HG03457 (cell line): ENCODE data around the gene TIPARP.
"Not testable (repeated sequence)": the region's sequence is repeated elsewhere in the genome, so short reads cannot be mapped to it uniquely, and the experiment has no call there.

Experiments used
- ATAC-seq: cut with Tn5 transposase; IDR thresholded peaks from one replicate; pipeline ENCODE4 v1.9.1; 2021; ENCODE audit warnings: moderate number of reproducible peaks; ENCODE audit not compliant: unreplicated experiment

The TIPARP gene

DNA sequence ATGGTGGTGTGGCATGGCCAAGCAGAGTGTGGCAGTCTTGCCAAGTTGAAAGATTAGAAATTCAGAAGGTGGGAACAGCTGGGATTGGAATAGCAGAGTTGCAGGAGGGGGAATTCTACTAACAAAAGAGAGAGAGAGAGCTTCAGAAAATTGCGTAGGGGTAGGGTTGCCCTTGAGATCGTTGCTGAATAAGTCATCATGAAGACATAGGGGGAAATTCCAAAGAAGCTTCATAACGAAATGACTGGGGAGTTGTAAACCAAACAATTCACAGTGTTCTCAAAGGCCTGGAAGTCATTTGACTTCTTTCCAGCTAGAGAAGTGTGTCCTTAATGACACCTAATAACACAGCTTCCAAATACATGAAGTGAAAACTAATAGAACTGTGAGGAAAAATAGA is 26.3 kb upstream of the TIPARP start:
- ATAC-seq, result no peak

DNA sequence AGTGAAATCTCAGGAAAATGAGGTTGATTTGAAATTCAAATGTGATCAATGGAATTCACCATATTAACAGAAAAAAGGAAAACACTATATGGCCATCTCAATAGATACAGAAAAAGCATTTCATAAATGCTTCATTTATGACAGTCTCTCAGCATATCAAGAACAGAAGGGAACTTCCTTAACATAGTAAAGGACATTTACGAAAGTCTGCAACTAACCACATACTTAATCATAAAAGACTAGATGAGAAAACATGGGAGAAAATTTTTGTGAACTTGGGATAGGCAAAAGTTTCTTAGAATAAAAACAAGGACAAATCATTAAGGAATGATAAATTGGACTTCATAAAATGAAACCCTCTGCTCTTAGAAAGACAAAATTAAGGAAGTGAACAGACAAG is 24.7 kb upstream of the TIPARP start:
- ATAC-seq, result no peak

DNA sequence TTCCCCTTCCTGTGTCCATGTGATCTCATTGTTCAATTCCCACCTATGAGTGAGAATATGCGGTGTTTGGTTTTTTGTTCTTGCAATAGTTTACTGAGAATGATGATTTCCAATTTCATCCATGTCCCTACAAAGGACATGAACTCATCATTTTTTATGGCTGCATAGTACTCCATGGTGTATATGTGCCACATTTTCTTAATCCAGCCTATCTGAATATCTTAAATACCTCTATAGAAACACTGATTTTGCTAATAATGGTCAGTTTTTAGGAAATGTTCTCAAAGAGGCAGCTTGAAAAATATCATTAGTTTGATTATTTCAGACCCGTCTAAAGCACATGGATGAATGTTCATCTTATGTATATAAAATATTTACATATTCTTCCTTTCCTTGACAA is 21.7 kb upstream of the TIPARP start:
- ATAC-seq, result not testable (repeated sequence)

DNA sequence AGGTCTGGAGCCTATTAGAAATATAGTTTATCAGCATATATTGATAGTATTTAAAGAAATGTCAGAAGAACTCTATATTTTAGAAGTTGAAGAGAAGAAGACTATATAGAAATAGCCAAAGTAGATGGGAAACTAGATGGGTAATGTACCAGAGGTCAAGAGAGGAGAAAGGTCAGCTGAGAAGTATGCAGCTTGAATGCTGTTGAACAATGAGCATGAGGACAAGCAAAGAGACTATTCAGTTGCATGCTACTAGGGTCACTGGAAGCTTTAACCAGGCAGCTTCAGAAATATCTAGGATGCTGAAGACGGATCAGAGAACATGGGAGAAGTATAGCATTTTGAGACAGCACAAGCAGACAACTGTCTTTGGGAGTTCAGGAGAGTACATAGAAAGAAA is 19.6 kb upstream of the TIPARP start:
- no peak for ATAC-seq

DNA sequence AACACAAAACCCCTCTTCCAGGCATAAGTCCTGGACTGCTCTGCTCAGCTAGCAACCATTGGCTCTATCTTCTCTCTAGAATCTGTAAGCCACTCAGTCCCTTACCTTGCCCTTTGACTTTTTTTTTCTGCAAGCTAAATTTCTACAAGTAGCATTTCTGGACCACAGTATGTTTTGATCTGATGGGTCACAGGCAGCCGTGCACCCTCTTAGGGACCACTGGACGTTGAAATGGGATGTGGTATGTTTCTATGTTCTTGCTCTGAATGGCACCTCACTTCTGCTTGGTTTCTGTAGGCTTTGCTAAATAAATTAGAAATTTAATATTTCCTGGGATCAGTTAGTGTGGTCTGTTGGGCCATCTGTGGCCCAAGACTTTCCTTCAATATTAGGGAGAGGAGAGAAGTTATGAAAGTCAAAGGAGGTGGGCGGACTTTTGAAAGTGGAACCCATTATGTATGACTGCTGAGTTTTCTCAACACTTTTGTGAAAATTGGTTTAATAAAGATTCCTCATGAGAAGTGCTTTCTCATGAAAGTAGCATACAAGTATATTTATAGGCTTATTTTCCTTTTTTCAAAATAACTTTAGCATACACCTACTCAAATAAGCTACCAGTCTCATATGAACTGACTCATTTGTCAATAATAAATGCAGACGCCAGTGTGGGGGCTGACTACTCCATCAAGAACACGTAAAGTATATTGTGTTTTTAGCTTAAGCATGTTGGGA is 18.4 kb upstream of the TIPARP start:
- ATAC-seq, result no peak

DNA sequence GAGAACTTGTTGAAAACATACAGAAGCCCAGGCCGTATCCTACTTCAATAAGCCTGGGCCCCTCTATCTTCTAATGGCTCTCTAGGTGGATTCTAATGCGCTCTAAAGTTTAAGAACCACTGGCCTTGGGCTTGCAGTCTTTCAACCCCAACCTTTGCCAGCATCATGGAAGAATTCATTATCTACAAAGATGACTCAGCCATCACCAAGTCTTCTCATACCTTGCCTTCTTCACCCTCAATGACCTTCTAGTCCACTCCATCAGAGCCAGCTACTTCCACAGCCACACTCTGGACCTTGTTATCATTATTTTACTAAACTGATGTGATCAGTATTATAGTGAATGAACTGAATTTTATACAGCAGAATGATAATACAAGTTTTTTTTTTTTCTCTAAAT is 16.9 kb upstream of the TIPARP start:
- no peak for ATAC-seq

DNA sequence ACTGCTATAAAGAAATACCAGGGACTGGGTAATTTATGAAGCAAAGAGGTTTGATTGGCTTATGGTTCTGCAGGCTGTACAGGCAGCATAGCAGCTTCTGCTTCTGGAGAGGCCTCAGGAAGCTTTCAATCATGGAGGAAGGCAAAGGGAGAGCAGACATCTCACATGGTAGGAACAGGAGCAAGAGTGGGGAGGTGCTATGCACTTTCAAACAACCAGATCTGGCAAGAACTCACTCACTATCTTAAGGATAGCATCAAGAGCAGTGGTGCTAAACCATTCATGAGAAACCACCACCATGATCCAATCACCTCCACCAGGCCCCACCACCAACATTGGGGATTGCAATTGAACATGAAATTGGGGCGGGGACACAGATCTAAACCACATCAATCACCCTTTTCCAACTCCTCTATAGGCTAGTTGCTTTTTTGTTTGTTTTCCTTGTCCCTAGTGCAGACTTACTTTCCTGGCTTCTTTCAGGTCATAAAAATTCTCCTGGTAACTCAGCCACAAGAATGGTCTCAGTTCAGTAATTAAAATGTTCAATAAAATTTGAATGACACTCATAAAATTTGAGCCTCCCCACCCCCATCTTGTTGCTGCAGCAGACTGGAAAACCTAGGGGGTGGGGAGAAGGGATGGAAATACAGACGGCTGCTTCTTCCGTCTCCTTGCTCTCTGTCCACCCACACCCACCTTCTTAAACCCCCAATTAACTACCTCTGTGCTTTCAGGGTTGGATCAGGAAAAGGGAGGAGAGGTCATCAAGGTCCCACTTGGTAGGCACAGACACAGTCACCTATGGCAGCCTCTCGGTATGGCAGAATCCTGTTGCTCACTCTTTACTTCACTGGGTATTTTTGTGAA is 16.3 kb upstream of the TIPARP start:
- no peak for ATAC-seq

DNA sequence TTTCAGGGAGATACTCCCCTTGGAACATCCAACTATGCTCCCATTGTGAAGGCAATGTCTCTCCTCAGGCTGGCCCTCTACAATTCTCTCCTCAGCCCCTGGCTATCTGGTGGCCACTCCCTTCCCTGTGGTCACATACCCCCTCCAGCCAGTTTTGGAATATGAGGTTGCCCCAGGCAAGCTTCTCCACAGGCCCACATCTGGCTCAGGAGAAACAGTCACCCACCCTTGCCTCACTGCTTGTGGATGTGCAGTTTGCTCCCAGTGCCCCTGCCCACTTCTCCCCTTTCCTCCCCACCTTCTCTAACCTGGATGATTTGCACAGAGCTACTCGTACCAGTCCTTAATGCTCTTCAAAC is 15.7 kb upstream of the TIPARP start:
- no peak for ATAC-seq

DNA sequence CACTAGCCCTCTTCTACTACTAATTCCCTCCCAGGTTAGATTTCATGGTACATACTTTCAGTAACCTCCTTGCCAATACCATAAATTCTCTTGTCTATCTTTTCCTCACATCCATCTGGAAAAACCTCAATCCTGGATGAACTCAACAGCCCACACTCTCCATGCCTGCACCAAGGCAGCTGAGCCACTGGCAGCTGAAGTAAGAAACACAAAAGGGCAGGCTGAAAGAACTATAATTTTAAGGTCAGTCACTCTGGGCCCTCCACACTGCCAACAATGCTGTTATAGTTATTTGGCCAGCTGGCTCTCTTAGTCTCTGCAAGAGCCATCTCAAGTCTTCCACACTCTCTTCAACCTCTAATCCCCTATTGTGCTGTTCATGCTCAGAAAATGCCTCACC is 15.1 kb upstream of the TIPARP start:
- no peak for ATAC-seq

DNA sequence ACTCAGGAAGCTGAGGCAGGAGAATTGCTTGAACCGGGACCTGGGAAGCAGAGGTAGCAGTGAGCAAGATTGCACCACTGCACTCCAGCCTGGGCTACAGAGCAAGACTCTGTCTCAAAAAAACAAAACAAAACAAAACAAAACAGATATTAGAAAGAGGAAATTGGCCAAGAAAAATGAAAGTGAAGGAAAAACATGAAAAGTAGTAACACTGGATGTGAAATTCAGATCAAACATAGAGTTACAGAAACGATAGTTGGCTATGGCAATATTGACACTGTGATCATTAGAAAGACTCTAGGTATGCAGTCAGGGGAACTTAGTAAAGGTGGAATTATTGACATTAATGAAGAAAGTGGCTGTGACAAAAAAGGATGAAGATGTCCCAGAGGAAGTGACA is 13.2 kb upstream of the TIPARP start:
- ATAC-seq, result no peak

DNA sequence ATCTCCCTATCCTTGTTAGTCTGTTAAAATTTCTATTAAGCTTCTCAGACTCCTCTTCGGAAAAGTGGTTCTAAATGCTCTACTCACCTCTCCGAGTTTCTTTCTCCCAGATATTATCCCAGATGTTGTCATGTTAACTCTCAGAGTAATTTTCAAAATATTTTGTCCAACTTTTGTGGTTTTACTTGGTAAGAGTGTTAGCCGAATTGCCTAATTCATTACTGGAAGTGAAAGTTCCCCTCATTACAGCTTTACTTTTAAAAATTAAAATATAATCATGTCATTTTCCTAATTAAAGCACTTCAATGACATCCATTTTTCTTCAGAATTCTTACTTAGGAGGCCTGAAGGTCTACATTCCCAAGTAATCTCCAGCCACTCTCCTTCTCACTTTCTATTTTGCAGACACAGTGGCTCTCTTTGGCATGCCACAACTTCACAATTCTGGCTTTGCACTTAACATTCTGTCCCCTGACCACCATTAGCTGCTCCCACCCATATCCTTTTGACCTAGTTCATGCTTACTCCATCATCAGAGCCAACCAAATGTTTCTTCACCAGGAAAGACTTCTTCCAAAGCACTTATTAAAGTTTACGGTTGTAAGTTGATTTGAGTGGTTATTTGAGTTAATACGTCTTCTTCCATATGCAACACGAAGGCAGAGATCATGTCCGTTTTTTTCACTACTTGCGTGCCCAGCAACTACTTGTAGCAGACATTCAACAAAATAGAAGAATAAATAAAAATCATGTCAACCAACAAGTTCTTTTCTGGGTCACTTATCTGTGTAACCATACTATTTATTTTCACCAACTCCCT is 10.2 kb upstream of the TIPARP start:
- peak; percentile 4 for ATAC-seq

DNA sequence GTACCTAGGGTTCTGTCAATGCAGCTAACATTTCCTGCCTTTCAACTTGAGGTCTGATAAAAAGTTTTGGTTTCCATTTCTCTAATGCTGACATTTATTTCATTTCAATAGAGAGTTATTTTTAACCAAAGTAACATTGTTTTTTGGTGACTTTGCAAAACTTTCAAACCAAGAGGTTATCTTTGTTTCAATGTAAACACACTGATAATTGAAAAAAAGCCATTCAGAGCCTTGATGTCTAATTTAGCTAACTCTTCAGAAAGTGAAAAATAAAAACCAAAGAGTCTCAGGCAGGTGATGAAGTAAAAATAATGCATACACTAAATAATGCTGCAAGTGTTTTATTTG is 9.6 kb upstream of the TIPARP start:
- ATAC-seq, result peak; percentile 69

DNA sequence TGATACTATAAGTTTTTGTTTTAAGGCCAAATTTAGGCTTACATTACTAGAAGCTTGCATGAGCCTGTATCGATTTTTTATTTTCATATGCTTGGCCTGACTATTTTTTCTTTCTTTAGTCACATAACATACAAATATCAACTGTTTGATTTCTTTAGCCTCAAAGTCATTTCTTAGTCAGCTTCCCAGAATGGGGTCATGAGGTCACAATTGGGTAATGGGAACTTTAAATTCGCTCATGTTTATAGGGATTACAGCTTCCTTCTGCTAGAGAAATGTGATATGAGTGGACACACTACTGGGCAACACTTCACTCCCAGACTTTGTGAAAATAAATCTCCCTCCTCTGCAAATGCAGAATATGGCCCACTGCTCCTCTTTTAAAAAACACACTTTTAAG is 9.1 kb upstream of the TIPARP start:
- ATAC-seq, result no peak

DNA sequence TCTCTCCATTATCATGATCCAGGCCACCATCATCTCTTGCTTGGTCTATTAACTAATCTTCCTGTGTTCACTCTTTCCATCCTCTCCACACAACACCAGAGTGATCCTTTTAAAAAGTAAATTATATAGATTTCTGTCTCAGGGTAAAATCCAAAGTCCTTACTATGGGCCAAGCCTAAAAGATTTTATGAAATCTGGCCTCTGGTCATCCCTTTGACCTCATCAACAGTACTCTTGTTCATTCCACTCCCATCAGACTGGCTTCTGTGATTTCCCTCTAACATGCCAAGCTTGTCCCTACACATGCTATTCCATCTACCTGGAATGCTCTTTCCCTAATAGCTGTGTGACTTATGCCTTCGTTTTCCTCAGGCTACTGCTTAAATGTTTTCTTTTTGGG is 8.3 kb upstream of the TIPARP start:
- ATAC-seq, result no peak

DNA sequence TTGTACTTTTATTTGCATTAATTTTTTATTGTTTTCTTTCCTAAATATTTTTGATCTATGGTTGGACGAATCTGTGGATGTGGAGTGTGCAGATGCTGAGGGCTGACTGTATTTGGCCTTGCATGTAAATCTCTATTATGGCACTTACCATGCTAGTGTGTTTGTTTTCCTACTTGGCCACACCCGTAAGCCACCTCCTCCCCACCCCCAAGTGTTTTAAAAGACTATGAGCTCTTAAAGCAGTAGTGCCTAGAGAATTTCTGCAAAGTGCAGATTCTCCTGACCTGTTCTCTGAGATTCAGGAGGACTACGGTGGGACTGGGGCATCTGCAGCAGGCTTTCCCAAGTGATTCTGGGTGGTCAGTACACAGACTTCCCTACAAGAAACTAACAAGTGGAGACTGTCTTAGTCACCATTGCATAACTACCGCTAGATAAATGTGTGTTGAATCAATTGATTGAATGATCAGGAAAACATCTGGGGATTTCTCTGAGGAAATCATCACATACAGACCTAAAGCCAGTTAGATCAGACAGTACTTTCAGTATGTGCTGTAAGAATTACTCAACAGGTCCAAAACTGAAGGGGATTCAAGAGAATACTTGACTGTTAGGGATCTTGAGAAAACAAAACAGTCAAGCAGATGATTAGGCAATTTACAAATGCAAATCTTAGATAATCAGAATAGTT is 6.2 kb upstream of the TIPARP start:
- no peak for ATAC-seq

DNA sequence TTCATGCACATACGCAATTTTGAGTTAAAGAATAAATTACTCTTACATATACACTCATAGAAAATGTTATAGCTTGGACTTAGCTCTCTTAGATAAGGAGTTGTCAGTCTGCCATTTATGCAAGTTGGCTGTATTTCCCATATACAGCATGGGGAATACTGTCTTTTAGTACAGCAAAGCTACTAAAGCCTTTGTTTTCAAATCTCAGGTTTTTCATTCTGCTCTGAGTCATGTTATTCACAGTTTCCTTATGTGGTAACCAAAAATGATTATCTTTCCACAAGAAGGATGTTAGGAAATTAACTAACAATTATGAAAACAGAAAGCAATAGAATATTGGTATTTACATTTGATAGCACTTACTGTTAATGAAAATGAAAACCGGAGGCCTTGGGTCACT is 4.3 kb upstream of the TIPARP start:
- no peak for ATAC-seq

DNA sequence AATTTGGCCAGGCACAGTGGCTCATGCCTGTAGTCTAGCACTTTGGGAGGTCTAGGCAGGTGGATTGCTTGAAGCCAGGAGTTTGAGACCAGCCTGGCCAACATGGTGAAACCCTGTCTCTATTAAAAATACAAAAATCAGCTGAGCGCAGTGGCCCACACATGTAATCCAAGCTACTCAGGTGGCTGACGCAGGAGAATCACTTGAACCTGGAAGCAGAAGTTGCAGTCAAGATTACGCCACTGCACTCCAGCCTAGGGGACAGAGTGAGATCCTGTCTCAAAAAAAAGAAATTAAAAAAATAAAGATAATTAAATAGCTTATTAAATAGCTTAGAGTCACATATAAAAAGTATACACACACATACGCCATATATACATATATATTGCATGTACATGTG is 3.7 kb upstream of the TIPARP start:
- no peak for ATAC-seq

DNA sequence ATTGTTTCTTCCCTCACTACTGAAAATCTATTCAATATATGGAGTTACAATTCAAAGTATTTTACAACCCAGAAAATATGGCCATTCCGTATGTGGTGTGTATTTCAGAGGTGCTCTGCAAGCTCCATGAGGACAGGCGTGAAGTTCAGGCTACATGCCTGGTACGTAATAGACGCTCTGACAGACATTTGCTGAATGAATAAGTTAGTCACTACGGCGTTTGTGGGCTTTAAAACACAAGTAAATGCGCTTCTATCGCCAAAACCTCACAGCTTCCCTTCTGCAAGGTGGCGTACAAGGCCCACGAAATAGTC is 701 bp upstream of the TIPARP start:
- ATAC-seq, result no peak

DNA sequence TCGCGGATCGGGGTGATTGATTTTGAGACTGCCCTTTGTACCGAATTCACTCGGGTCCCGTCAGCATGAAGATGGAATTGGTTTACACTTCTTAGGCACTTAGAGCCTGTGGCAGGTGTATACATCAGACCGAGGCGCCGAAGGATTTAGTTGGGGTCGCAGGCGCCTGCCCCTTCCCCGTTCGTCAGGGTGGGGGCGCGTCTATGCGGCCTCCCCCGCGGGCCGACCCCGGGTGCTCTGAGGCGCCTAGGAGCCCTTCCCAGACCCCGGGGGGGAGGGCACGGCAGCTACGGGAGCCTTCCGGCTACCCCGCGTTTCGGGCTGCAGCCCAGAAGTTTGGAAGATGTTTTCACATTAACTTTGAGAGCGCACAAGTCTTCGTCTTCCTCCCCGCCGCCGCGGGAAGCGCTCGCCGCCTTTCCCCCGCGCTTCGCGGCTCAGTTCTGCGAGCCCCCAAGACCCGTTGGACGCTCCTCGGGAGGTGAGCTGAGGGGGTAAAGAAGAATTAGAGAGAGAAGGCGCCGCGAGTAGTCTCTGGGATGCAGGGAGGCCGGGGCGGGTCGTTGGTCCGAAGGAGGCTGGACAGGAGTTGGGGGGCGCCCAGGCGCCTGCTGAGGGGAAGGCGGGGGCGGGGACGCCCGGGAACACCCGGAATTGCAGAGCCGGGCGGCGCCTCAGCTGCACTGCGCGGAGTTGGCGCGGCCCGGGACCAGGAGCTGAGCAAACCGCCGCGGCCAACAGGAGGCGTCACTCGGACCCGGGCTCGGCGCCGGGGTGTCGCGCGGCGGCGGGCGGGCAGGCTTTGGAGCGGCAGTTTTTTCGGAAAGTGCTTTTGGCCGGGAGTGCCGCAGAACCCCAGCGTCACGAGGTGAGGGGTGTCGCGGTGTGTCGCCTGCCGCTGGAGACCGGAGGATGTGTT is 780 bp downstream of the TIPARP start:
- ATAC-seq, result no peak
